ENCODE data around the gene CENPK. TPM values are rescaled to one million over a fixed set of nuclear protein-coding genes. Genes with fewer than 3 reads are reported as not detected.
"Not testable (repeated sequence)": the region's sequence is repeated elsewhere in the genome, so short reads cannot be mapped to it uniquely, and the experiment has no call there.

The CENPK gene
- total RNA-seq, 1 experiment from 2014 or later = 46.0 TPM

DNA sequence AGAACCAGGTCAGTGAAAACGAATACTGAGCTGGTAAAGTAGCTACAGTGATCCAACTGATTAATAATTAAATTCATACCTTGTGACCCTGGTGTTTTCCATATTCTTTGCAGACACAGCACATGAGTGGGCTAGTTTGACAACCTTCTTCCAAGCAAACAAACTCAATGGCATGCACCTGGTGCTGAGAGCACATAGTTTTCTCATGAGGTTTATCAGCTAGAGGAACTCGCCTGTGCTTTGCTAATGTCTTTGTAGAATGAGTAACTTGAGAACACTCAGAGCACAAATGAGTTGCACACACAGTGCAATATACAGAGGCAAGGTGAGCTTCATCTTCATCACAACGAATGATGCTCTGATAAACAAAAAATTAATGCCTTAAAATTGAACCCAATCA is 48.6 kb upstream of the CENPK start:
- H4K20me1 ChIP-seq (ENCODE audit: control insufficient read depth, insufficient read depth, insufficient read length) = no peaks in the 10 kb centered on the region
- no peak overlapping the region for H3K4ac ChIP-seq (ENCODE audit: low read depth, low read length)
- no peak overlapping the region for H2BK20ac ChIP-seq (ENCODE audit: low read depth, low read length, poor library complexity, severe bottlenecking)
- H3K4me1 ChIP-seq (ENCODE audit: insufficient read depth, low read length) = no peaks in the 10 kb centered on the region
- no peak overlapping the region for H3K23ac ChIP-seq (ENCODE audit: insufficient read length, low read depth, low read length)
- H2AFZ ChIP-seq (ENCODE audit: low read length) = no peak overlapping the region
- Mint-ChIP-seq H3K4me3 (no peak overlapping the region), H3K4me1 (no peaks in the 10 kb centered on the region), H3K27me3 (ENCODE audit: low read depth) (no peaks in the 10 kb centered on the region), H3K27ac (no peak overlapping the region), H3K9me3 (no peaks in the 10 kb centered on the region), H3K36me3 (ENCODE audit: insufficient read depth in 1 of 3, low read depth in 3 of 3) (peaks cover 7 to 50% (median 37%) of the 10 kb centered on the region in 3 experiments; a peak in 6 of 7 replicates)
- no peak overlapping the region for H3K56ac ChIP-seq (ENCODE audit: insufficient read length, low read depth, low read length)
- H2BK12ac ChIP-seq (ENCODE audit: insufficient read length, low read depth, low read length) = no peak overlapping the region
- no peaks in the 10 kb centered on the region for H3K79me2 ChIP-seq (ENCODE audit: insufficient read depth, low read length)
- no peak overlapping the region for H3T11ph ChIP-seq (ENCODE audit: low read length)
- no peak overlapping the region for H3K9ac ChIP-seq (ENCODE audit: extremely low read depth, insufficient read length, low read length)
- no peak overlapping the region for H4K8ac ChIP-seq (replicated peaks; ENCODE audit: insufficient read length, low read depth, low read length)
- no peak overlapping the region for H2BK15ac ChIP-seq (ENCODE audit: low read depth, low read length)
- no peak overlapping the region for H4K91ac ChIP-seq (ENCODE audit: insufficient read length, low read depth, low read length)
- no peak for TF ChIP-seq CTCF (conservative IDR thresholded peaks at IDR 0.05)
- WGBS (ENCODE audit: extremely low coverage, insufficient read length, low lambda C conversion rate) = no CpG with 5 or more reads among the region's 3 CpGs
- no peak overlapping the region for H4K5ac ChIP-seq (ENCODE audit: insufficient read length, low read depth, low read length)
- no peaks in the 10 kb centered on the region for H3K79me1 ChIP-seq (ENCODE audit: insufficient read depth, low read depth, low read length, poor library complexity, severe bottlenecking)
- no peak overlapping the region for H2AK5ac ChIP-seq (ENCODE audit: insufficient read length, low read length)
- DNase-seq = no peak
- no peaks in the 10 kb centered on the region for H3K9me3 ChIP-seq (ENCODE audit: control insufficient read depth, low read depth, low read length)
- no peak overlapping the region for H2BK120ac ChIP-seq (ENCODE audit: low read depth, low read length, poor library complexity, severe bottlenecking)
- no peak overlapping the region for H2BK5ac ChIP-seq (ENCODE audit: insufficient read length, low read length)
- no peak overlapping the region for H3K27ac ChIP-seq (ENCODE audit: insufficient read length, low read depth, low read length)
- H3K23me2 ChIP-seq (ENCODE audit: insufficient read length, low read depth, low read length, poor library complexity, severe bottlenecking) = no peaks in the 10 kb centered on the region
- H3K4me2 ChIP-seq (ENCODE audit: insufficient read depth, insufficient read length, low read length) = no peak overlapping the region
- no peak overlapping the region for H3K18ac ChIP-seq (ENCODE audit: insufficient read length, low read depth, low read length)
- H3K27me3 ChIP-seq (ENCODE audit: insufficient read depth, low read length) = no peaks in the 10 kb centered on the region
- no peak overlapping the region for H3K14ac ChIP-seq (ENCODE audit: insufficient read depth, low read length)

GRCh38 chr5:65601761-65602160 is 38.8 kb upstream of the CENPK start:
- not testable (repeated sequence) for H2BK5ac ChIP-seq (ENCODE audit: insufficient read length, low read length); H3K18ac ChIP-seq (ENCODE audit: insufficient read length, low read depth, low read length); H3K56ac ChIP-seq (ENCODE audit: insufficient read length, low read depth, low read length); H3K23ac ChIP-seq (ENCODE audit: insufficient read length, low read depth, low read length); H3K4ac ChIP-seq (ENCODE audit: low read depth, low read length); H4K91ac ChIP-seq (ENCODE audit: insufficient read length, low read depth, low read length); H2BK15ac ChIP-seq (ENCODE audit: low read depth, low read length); H3K4me1 ChIP-seq (ENCODE audit: insufficient read depth, low read length); H4K8ac ChIP-seq (replicated peaks; ENCODE audit: insufficient read length, low read depth, low read length); H2BK20ac ChIP-seq (ENCODE audit: low read depth, low read length, poor library complexity, severe bottlenecking); H3K27ac ChIP-seq (ENCODE audit: insufficient read length, low read depth, low read length); H3K79me2 ChIP-seq (ENCODE audit: insufficient read depth, low read length); H3T11ph ChIP-seq (ENCODE audit: low read length); H4K5ac ChIP-seq (ENCODE audit: insufficient read length, low read depth, low read length); H3K27me3 ChIP-seq (ENCODE audit: insufficient read depth, low read length); H3K27me3 Mint-ChIP-seq (ENCODE audit: low read depth); H3K27ac Mint-ChIP-seq; H3K4me2 ChIP-seq (ENCODE audit: insufficient read depth, insufficient read length, low read length); H2AFZ ChIP-seq (ENCODE audit: low read length); H3K9ac ChIP-seq (ENCODE audit: extremely low read depth, insufficient read length, low read length); H3K9me3 ChIP-seq (ENCODE audit: control insufficient read depth, low read depth, low read length); H4K20me1 ChIP-seq (ENCODE audit: control insufficient read depth, insufficient read depth, insufficient read length); H2BK120ac ChIP-seq (ENCODE audit: low read depth, low read length, poor library complexity, severe bottlenecking); DNase-seq; H3K14ac ChIP-seq (ENCODE audit: insufficient read depth, low read length); H2AK5ac ChIP-seq (ENCODE audit: insufficient read length, low read length); H3K23me2 ChIP-seq (ENCODE audit: insufficient read length, low read depth, low read length, poor library complexity, severe bottlenecking); H3K4me1 Mint-ChIP-seq; H2BK12ac ChIP-seq (ENCODE audit: insufficient read length, low read depth, low read length); H3K4me3 Mint-ChIP-seq; H3K79me1 ChIP-seq (ENCODE audit: insufficient read depth, low read depth, low read length, poor library complexity, severe bottlenecking)
- peaks cover 17 to 26% of the 10 kb centered on the region in 2 experiments for H3K9me3 Mint-ChIP-seq
- no CpG with 5 or more reads among the region's 1 CpG for WGBS (ENCODE audit: extremely low coverage, insufficient read length, low lambda C conversion rate)
- peaks cover 48 to 66% (median 61%) of the 10 kb centered on the region in 3 experiments for H3K36me3 Mint-ChIP-seq (ENCODE audit: insufficient read depth in 1 of 3, low read depth in 3 of 3)
